SK-N-SH (cell line): ENCODE measurements around the gene TFEB. TPM values are rescaled to one million over a fixed set of nuclear protein-coding genes. Genes with fewer than 3 reads are reported as not detected.

Source experiments
- CTCF ChIA-PET: fragments of 300-600, 350-600 bp; formaldehyde crosslinking; extraction: SDS; loops from one replicate; lab custom pipeline; 2021; lab: Yijun Ruan, JAX
- POLR2A ChIA-PET: fragments of 350-600 bp; sonication (Branson Sonifier 250); formaldehyde crosslinking; extraction: SDS; loops from one replicate; lab custom pipeline; 2020; ENCODE audit warnings: antibody characterized with exemption, inconsistent platforms; lab: Yijun Ruan, JAX
- DNase-seq: peaks from one replicate; pipeline ENCODE4 v3.0.0; 2012
- H2AFZ ChIP-seq: fragments of 200-600 bp; sonication (generic); 2 replicates; pipeline ENCODE4 v1.8.1; 2016; ENCODE audit warnings: antibody characterized with exemption, mild to moderate bottlenecking, low read depth
- H3F3A ChIP-seq: fragments of 200-600 bp; sonication (generic); replicated peaks from 2 replicates; pipeline ENCODE3; 2016; ENCODE audit warnings: antibody characterized with exemption, mild to moderate bottlenecking; ENCODE audit not compliant: insufficient read depth
- H3K27ac ChIP-seq, 2 experiments: fragments of 200-500 bp in 1 of 2; fragments of 200-600 bp in 1 of 2; sonication (Bioruptor generic) in 1 of 2; sonication (generic), shearing (Covaris generic) in 1 of 2; 2 replicates each; pipeline versions ENCODE4 v1.5.1 to v1.6.1; 2014 to 2016; ENCODE audit warnings: low read depth in 2 of 2, inconsistent platforms in 1 of 2, low read length in 1 of 2, mild to moderate bottlenecking in 1 of 2, mixed read lengths in 1 of 2
- H3K27me3 ChIP-seq: fragments of 200-600 bp; sonication (generic), shearing (Covaris generic); 2 replicates; pipeline ENCODE4 v1.6.1; 2016; ENCODE audit warnings: mixed run types; ENCODE audit not compliant: insufficient read depth
- H3K36me3 ChIP-seq, 2 experiments: fragments of 200-500 bp in 1 of 2; fragments of 200-600 bp in 1 of 2; sonication (Bioruptor generic) in 1 of 2; sonication (generic) in 1 of 2; replicated peaks in 1 of 2; 2 replicates each; pipeline versions ENCODE3 to v1.5.1; 2014 to 2016; ENCODE audit warnings: low read length in 1 of 2, mild to moderate bottlenecking in 1 of 2; ENCODE audit not compliant: insufficient read depth in 2 of 2, control insufficient read depth in 1 of 2
- H3K4me1 ChIP-seq, 2 experiments: fragments of 200-500 bp in 1 of 2; fragments of 200-600 bp in 1 of 2; sonication (Bioruptor generic) in 1 of 2; sonication (generic), shearing (Covaris generic) in 1 of 2; 2 replicates each; pipeline versions ENCODE4 v1.5.1 to v1.6.1; 2014 to 2016; ENCODE audit warnings: low read depth in 1 of 2, low read length in 1 of 2, mixed run types in 1 of 2; ENCODE audit not compliant: insufficient read depth in 2 of 2, control insufficient read depth in 1 of 2
- H3K4me2 ChIP-seq: fragments of 200-600 bp; sonication (generic), shearing (Covaris generic); 2 replicates; pipeline ENCODE4 v1.6.1; 2017; ENCODE audit warnings: mixed run types
- H3K4me3 ChIP-seq, 2 experiments: fragments of 200-500 bp in 1 of 2; fragments of 200-600 bp in 1 of 2; sonication (Bioruptor generic) in 1 of 2; sonication (generic), shearing (Covaris generic) in 1 of 2; 2 replicates each; pipeline versions ENCODE4 v1.5.1 to v1.8.1; 2014 to 2016; ENCODE audit warnings: low read depth in 2 of 2, inconsistent platforms in 1 of 2, low read length in 1 of 2, mild to moderate bottlenecking in 1 of 2, mixed read lengths in 1 of 2, moderate library complexity in 1 of 2
- H3K79me2 ChIP-seq: fragments of 200-600 bp; sonication (generic); 2 replicates; pipeline ENCODE4 v1.8.1; 2017; ENCODE audit warnings: mild to moderate bottlenecking; ENCODE audit not compliant: insufficient read depth
- H3K9ac ChIP-seq: fragments of 200-600 bp; sonication (generic); 2 replicates; pipeline ENCODE4 v1.6.1; 2017; ENCODE audit warnings: mixed run types
- H3K9me2 ChIP-seq: fragments of 200-600 bp; sonication (generic); 2 replicates; pipeline ENCODE4 v1.6.1; 2017; ENCODE audit warnings: mixed run types
- H3K9me3 ChIP-seq: fragments of 200-600 bp; sonication (generic); 2 replicates; pipeline ENCODE4 v1.6.1; 2017; ENCODE audit warnings: mixed run types, mild to moderate bottlenecking, moderate library complexity
- H4K20me1 ChIP-seq: fragments of 200-600 bp; sonication (generic); 2 replicates; pipeline ENCODE4 v1.6.1; 2017; ENCODE audit warnings: mild to moderate bottlenecking, mixed run types; ENCODE audit not compliant: insufficient read depth
- CHD2 ChIP-seq: fragments of 150-350 bp; IDR thresholded peaks from 2 replicates; pipeline ENCODE4 v1.6.1; 2018; ENCODE audit warnings: low read length; ENCODE audit not compliant: partially characterized antibody
- ELF1 ChIP-seq: IDR thresholded peaks from 2 replicates; pipeline ENCODE4 v1.4.0; 2012
- FOXJ3 ChIP-seq: sonication (generic); formaldehyde crosslinking; IDR thresholded peaks from 2 replicates; pipeline ENCODE4 v1.5.1; 2020; ENCODE audit warnings: mild to moderate bottlenecking, missing genetic modification reagents
- FOXM1 ChIP-seq: IDR thresholded peaks from 2 replicates; pipeline ENCODE4 v1.4.0; 2012; ENCODE audit warnings: low read depth, mild to moderate bottlenecking
- GABPA ChIP-seq: IDR thresholded peaks from 2 replicates; pipeline ENCODE4 v1.4.0; 2012; ENCODE audit warnings: low read depth, mild to moderate bottlenecking
- IRF3 ChIP-seq: fragments of 150-350 bp; IDR thresholded peaks from 2 replicates; pipeline ENCODE4 v1.6.1; 2016; ENCODE audit warnings: mild to moderate bottlenecking, low read depth, low read length
- MEF2A ChIP-seq: IDR thresholded peaks from 2 replicates; pipeline ENCODE4 v1.4.0; 2012; ENCODE audit warnings: low read depth, borderline replicate concordance
- MXI1 ChIP-seq: IDR thresholded peaks from 2 replicates; pipeline ENCODE4 v1.6.1; 2012; ENCODE audit warnings: mild to moderate bottlenecking, low read depth, low read length, improper control_type of control experiment
- NFIC ChIP-seq: IDR thresholded peaks from 2 replicates; pipeline ENCODE4 v1.4.0; 2012; ENCODE audit warnings: borderline replicate concordance
- NRF1 ChIP-seq: IDR thresholded peaks from 2 replicates; pipeline ENCODE4 v1.6.1; 2012; ENCODE audit warnings: low read depth, mild to moderate bottlenecking, low read length
- POLR2AphosphoS5 ChIP-seq: IDR thresholded peaks from 2 replicates; pipeline ENCODE4 v1.6.1; 2012; ENCODE audit warnings: low read depth, low read length
- RCOR1 ChIP-seq: fragments of 150-350 bp; IDR thresholded peaks from 2 replicates; pipeline ENCODE4 v1.6.1; 2017; ENCODE audit warnings: antibody characterized with exemption, low read length
- REST ChIP-seq: IDR thresholded peaks from 2 replicates; pipeline ENCODE4 v1.6.1; 2012; ENCODE audit warnings: mild to moderate bottlenecking, low read depth, low read length, moderate library complexity
- USF2 ChIP-seq: fragments of 150-350 bp; IDR thresholded peaks from 2 replicates; pipeline ENCODE4 v1.6.1; 2017; ENCODE audit warnings: antibody characterized with exemption, low read length, low read depth, borderline replicate concordance
- YY1 ChIP-seq: IDR thresholded peaks from 2 replicates; pipeline ENCODE4 v1.4.0; 2012; ENCODE audit warnings: low read depth, mild to moderate bottlenecking
- ZBTB33 ChIP-seq: IDR thresholded peaks from 2 replicates; pipeline ENCODE4 v1.4.0; 2012; ENCODE audit warnings: low read depth, borderline replicate concordance
- WGBS: methylation state at CpG from one replicate; pipeline ENCODE4 v1.1.6; 2017; ENCODE audit warnings: low lambda C conversion rate; 5-methylcytosine and 5-hydroxymethylcytosine counted together
- polyA plus RNA-seq, 3 experiments: library from polyadenylated mRNA; depleted of rRNA; stranded (reverse); fragments of >200 nt; gene quantifications; 2 replicates each; pipeline ENCODE4 v1.2.3, GENCODE V29; 2012
- TF ChIP-seq, protein P1 (sequence below): fragments of 200-600 bp; sonication (generic); IDR thresholded peaks from 2 replicates; pipeline ENCODE4 v1.6.1; 2017; ENCODE audit warnings: antibody characterized with exemption, mild to moderate bottlenecking, moderate library complexity

Gene TFEB
- polyA plus RNA-seq, 1 of the 3 experiments (the other 2 are of a cell fraction): 6.2 TPM

GRCh38 chr6:41707565-41708200 lies 27.7 kb downstream of the TFEB start:
- H3K27me3 ChIP-seq: no peaks in the 10 kb centered on the region
- peaks cover 12% of the 10 kb centered on the region for H3F3A ChIP-seq
- no peaks in the 10 kb centered on the region for H3K9me2 ChIP-seq
- DNase-seq: no peak
- H2AFZ ChIP-seq: no peak overlapping the region
- no peak overlapping the region for H3K4me3 ChIP-seq
- no peaks in the 10 kb centered on the region for H3K9me3 ChIP-seq
- H3K36me3 ChIP-seq: no peaks in the 10 kb centered on the region
- TF ChIP-seq FOXM1 (no peak), MXI1 (no peak), USF2 (no peak), ELF1 (no peak), NFIC (no peak), GABPA (no peak), NRF1 (no peak), RCOR1 (no peak), MEF2A (no peak), IRF3 (no peak), POLR2AphosphoS5 (no peak), YY1 (no peak), FOXJ3 (no peak), CHD2 (no peak), ZBTB33 (no peak), REST (no peak)
- TF ChIP-seq, protein P1, sequence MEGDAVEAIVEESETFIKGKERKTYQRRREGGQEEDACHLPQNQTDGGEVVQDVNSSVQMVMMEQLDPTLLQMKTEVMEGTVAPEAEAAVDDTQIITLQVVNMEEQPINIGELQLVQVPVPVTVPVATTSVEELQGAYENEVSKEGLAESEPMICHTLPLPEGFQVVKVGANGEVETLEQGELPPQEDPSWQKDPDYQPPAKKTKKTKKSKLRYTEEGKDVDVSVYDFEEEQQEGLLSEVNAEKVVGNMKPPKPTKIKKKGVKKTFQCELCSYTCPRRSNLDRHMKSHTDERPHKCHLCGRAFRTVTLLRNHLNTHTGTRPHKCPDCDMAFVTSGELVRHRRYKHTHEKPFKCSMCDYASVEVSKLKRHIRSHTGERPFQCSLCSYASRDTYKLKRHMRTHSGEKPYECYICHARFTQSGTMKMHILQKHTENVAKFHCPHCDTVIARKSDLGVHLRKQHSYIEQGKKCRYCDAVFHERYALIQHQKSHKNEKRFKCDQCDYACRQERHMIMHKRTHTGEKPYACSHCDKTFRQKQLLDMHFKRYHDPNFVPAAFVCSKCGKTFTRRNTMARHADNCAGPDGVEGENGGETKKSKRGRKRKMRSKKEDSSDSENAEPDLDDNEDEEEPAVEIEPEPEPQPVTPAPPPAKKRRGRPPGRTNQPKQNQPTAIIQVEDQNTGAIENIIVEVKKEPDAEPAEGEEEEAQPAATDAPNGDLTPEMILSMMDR: no peak
- TF ChIP-seq, all 33 proteins: peak for 0
- WGBS: 91% methylated on average over 10 of the region's 14 CpGs
- Histone ChIP-seq H3K27ac (no peak overlapping the region), H4K20me1 (no peaks in the 10 kb centered on the region), H3K79me2 (peaks cover 23% of the 10 kb centered on the region), H3K9ac (no peak overlapping the region), H3K4me1 (peaks cover 29 to 36% of the 10 kb centered on the region in 2 experiments; a peak in 3 of 4 replicates), H3K4me2 (no peak overlapping the region)
- CTCF ChIA-PET: interaction anchor here (0.9 to 3.5 kb wide), 8 partner anchors 12 to 340 kb away, joined by 3 to 29 read pairs (median 8); partner anchors contain the start of genes TFEB and TOMM6
- POLR2A ChIA-PET: interaction anchor here (1.7 kb wide), 1 partner anchor 26 kb away, joined by 12 read pairs; no protein-coding TSS in a partner anchor
